RWPE1 (cell line): Measurements from ENCODE around the gene PLIN4.

Source experiments
- CTCF ChIA-PET: fragments of 350-600 bp; sonication (Branson Sonifier 250); formaldehyde crosslinking; extraction: SDS; loops from one replicate; lab custom pipeline; 2021; lab: Yijun Ruan, JAX
- POLR2A ChIA-PET: fragments of 400-600 bp; formaldehyde crosslinking; extraction: SDS; loops from one replicate; lab custom pipeline; 2020; ENCODE audit warnings: antibody characterized with exemption; ENCODE audit not compliant: low non-redundant PET; lab: Yijun Ruan, JAX
- DNase-seq: peaks from one replicate; pipeline ENCODE4 v3.0.0; 2012; ENCODE audit warnings: low spot score
- H3K27ac ChIP-seq: fragments of 450-650 bp; 2 replicates; pipeline ENCODE4 v1.5.1; 2017
- CTCF ChIP-seq: fragments of 450-650 bp; conservative IDR thresholded peaks from 2 replicates; pipeline ENCODE4 v1.5.1; 2017; ENCODE audit warnings: low read depth, mild to moderate bottlenecking

The PLIN4 gene

DNA sequence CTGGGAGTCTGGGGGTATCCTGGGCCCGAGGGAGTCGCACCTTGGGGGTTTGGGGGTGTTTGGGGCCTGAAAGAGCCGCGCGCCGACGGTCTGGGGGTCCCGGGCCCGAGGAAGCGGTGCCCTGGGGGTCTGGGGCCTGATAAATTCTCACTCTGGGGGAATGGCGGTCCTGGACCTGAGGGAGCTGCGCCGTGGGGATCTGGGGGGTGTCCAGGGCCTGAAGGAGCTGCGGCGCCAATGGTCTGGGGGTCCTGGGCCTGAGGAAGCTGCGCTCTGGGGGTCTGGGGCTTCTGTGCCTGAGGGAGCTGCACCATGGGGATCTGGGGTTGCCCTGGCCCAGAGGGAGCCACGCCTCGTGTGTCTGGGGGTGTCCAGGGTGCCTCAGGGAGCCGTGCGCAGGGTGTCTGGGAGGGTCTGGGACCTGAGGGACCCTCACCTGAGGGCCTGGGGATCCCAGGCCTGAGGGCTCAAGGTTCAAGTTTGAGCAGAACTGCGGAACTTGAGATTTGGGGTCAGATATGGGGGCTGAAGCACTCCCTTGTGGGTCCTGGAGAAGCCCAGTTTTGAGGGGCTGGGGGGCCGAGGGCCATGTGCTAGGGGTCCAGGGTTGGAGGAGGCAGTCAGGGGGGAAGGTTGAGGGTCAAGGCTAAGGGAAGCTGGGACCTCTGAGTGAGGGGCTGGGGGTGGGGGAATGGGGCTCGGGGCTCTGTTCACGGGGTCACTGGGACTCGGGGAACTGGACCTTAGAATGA lies 45.1 kb downstream of the PLIN4 start:
- no peak for DNase-seq
- TF ChIP-seq CTCF: no peak
- POLR2A ChIA-PET: no interaction called here
- H3K27ac ChIP-seq: peak overlapping the region; percentile 97
- CTCF ChIA-PET: interaction anchor here (0.5 kb wide), 1 partner anchor 624 kb away, joined by 3 read pairs; no protein-coding TSS in a partner anchor

DNA sequence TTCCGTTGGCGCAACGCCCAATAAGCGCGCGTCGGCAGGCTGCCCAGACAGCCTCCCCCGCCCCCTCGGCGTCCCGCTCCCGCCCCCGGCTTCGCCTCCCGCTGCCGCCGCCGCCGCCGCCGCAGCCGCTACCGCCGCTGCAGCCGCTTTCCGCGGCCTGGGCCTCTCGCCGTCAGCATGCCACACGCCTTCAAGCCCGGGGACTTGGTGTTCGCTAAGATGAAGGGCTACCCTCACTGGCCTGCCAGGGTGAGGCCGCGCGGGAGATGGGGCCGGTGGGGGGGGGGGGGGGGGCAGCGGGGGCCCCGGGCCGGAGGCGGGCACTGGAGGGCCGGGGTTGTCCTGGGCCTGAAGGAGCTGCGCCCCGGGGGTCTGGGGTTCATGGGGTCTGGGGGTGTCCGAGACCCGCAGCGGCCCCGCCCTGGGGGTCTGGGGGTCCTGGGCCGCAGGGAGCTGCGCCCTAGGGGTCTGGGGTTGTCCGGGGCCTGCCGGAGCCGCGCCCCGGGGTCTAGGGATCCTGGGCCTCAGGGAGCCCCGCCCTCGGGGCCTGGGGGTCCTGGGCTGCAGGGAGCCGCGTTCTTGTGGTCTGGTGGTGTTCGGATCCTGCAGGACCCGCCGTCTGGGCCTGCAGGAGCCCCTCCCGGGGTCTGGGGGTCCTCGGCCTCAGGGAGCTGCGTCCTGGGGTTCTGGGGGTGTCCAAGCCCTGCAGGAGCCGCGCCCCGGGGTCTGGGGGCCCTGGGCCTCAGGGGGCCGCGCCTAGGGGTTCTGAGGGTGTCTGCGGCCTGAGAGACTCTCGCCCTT lies 45.9 kb downstream of the PLIN4 start, which contains the start of gene HDGFL2:
Gene HDGFL2 (plus strand): TSS at position 124 of the 801 bp plus-strand sequence. CDS start 54 bp downstream, at position 178.
- H3K27ac ChIP-seq: peak within 1 kb of the TSS; percentile 97
- POLR2A ChIA-PET: interaction anchor here (0.6 to 1.0 kb wide), 2 partner anchors 16 to 24 kb away, joined by 3 to 6 read pairs; no protein-coding TSS in a partner anchor
- CTCF ChIA-PET: no interaction called here
- no peak for TF ChIP-seq CTCF
- no peak for DNase-seq

GRCh38 chr19:4471403-4472173 lies 46.7 kb downstream of the PLIN4 start:
- POLR2A ChIA-PET: interaction anchor here (0.5 to 1.0 kb wide), 7 partner anchors 11 to 390 kb away, joined by 3 to 6 read pairs (median 3); partner anchors contain the start of gene CHAF1A
- no peak for TF ChIP-seq CTCF
- peak overlapping the region; percentile 97 for H3K27ac ChIP-seq
- CTCF ChIA-PET: no interaction called here
- DNase-seq: peak; percentile 99

GRCh38 chr19:4467835-4468234 lies 50.5 kb downstream of the PLIN4 start:
- no peak for TF ChIP-seq CTCF

DNA sequence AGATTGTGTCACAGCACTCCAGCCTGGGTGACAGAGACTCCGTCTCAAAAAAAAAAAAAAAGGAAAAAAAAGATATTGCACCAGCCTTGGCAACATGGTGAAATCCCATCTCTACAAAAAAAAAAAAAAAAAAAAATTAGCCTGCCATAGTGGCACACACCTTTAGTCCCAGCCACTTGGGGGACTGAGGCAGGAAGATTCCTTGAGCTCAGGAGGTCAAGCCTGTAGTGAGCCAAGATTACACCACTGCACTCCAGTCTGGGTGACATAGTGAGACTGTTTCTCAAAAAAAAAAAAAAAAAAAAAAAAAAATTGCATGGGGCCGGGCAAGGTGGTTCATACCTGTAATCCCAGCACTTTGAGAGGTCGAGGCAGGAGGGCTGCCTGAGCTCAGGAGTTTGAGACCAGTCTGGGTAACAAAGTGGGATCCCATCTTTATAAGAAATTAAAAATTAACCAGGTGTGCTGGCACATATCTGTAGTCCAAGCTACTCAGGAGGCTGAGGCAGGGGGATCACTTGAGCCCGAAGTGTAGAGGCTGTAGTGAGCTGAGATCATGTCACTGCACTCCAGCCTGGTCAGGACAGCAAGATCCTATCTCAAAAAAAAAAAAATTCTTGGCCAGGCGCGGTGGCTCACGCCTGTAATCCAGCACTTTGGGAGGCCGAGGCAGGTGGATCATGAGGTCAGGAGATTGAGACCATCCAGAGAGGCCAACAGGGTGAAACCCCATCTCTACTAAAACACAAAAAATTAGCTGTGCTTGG lies 53.3 kb downstream of the PLIN4 start:
- no peak for TF ChIP-seq CTCF
- POLR2A ChIA-PET: no interaction called here
- H3K27ac ChIP-seq: no peak overlapping the region
- DNase-seq: no peak
- CTCF ChIA-PET: interaction anchor here (0.6 kb wide), 1 partner anchor 74 kb away, joined by 6 read pairs; no protein-coding TSS in a partner anchor

More at GRCh38 chr19:4467835-4468234, 50.5 kb downstream of the PLIN4 start:
- ChIA-PET CTCF (no interaction called here), POLR2A (no interaction called here)
- DNase-seq: no peak
- no peak overlapping the region for H3K27ac ChIP-seq
